ENCODE results near the gene TRHDE.

DNA sequence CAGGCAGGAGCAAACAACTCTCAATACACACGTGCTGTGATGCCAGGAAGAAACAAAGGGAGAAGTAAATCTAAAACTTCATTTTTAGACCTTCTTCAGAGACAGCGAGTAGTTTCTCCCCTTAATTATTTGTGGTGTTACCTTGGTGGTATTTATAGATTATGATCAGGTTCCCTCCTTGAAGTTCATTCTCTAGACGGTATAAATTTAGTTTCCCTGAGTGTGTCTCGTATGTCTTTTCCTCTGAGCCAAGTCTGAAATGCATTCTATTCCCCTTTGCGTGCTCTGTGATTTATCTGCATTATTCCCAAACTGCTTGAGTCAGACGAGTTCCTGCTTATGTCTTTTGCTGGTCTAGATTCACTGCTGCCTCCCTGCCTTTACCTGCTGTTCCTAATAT is 65.2 kb downstream of the TRHDE start:
- TF ChIP-seq, protein P1, sequence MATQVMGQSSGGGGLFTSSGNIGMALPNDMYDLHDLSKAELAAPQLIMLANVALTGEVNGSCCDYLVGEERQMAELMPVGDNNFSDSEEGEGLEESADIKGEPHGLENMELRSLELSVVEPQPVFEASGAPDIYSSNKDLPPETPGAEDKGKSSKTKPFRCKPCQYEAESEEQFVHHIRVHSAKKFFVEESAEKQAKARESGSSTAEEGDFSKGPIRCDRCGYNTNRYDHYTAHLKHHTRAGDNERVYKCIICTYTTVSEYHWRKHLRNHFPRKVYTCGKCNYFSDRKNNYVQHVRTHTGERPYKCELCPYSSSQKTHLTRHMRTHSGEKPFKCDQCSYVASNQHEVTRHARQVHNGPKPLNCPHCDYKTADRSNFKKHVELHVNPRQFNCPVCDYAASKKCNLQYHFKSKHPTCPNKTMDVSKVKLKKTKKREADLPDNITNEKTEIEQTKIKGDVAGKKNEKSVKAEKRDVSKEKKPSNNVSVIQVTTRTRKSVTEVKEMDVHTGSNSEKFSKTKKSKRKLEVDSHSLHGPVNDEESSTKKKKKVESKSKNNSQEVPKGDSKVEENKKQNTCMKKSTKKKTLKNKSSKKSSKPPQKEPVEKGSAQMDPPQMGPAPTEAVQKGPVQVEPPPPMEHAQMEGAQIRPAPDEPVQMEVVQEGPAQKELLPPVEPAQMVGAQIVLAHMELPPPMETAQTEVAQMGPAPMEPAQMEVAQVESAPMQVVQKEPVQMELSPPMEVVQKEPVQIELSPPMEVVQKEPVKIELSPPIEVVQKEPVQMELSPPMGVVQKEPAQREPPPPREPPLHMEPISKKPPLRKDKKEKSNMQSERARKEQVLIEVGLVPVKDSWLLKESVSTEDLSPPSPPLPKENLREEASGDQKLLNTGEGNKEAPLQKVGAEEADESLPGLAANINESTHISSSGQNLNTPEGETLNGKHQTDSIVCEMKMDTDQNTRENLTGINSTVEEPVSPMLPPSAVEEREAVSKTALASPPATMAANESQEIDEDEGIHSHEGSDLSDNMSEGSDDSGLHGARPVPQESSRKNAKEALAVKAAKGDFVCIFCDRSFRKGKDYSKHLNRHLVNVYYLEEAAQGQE (IDR thresholded peaks at IDR 0.05; ENCODE audit: borderline replicate concordance), result no peak
- TF ChIP-seq RAD21 (conservative IDR thresholded peaks at IDR 0.05) (no peak), EP300 (conservative IDR thresholded peaks at IDR 0.05; ENCODE audit: poor library complexity, severe bottlenecking) (no peak), POLR2AphosphoS5 (IDR thresholded peaks at IDR 0.05) (no peak), EZH2 (IDR thresholded peaks at IDR 0.05; ENCODE audit: borderline replicate concordance, insufficient read depth, low read length, poor library complexity, severe bottlenecking) (no peak), MXI1 (conservative IDR thresholded peaks at IDR 0.05; ENCODE audit: poor library complexity, severe bottlenecking) (no peak), TAF1 (IDR thresholded peaks at IDR 0.05; ENCODE audit: low read depth) (no peak)
- TF ChIP-seq, protein P2, sequence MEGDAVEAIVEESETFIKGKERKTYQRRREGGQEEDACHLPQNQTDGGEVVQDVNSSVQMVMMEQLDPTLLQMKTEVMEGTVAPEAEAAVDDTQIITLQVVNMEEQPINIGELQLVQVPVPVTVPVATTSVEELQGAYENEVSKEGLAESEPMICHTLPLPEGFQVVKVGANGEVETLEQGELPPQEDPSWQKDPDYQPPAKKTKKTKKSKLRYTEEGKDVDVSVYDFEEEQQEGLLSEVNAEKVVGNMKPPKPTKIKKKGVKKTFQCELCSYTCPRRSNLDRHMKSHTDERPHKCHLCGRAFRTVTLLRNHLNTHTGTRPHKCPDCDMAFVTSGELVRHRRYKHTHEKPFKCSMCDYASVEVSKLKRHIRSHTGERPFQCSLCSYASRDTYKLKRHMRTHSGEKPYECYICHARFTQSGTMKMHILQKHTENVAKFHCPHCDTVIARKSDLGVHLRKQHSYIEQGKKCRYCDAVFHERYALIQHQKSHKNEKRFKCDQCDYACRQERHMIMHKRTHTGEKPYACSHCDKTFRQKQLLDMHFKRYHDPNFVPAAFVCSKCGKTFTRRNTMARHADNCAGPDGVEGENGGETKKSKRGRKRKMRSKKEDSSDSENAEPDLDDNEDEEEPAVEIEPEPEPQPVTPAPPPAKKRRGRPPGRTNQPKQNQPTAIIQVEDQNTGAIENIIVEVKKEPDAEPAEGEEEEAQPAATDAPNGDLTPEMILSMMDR (IDR thresholded peaks at IDR 0.05; ENCODE audit: poor library complexity, severe bottlenecking), result no peak
